Thyroid gland (tissue), 4 donors: ENCODE measurements around the gene CERK.

Source experiments
- POLR2A ChIP-seq, 2 donors: fragments of 450-650 bp; IDR thresholded peaks; one replicate each; pipeline ENCODE4 v1.6.1; 2017; ENCODE audit warnings: antibody characterized with exemption in 2 of 2, mild to moderate bottlenecking in 2 of 2, moderate library complexity in 1 of 2
- TF ChIP-seq, protein P1 (sequence below), 6 experiments: fragments of 200-600 bp in 3 of 6; fragments of 450-650 bp in 3 of 6; sonication (generic) in 3 of 6; IDR thresholded peaks; one replicate each; pipeline ENCODE4 v1.5.1; 2016 to 2019; ENCODE audit warnings: antibody characterized with exemption in 6 of 6, mild to moderate bottlenecking in 2 of 6, inconsistent platforms in 1 of 6, moderate library complexity in 1 of 6

DNA sequence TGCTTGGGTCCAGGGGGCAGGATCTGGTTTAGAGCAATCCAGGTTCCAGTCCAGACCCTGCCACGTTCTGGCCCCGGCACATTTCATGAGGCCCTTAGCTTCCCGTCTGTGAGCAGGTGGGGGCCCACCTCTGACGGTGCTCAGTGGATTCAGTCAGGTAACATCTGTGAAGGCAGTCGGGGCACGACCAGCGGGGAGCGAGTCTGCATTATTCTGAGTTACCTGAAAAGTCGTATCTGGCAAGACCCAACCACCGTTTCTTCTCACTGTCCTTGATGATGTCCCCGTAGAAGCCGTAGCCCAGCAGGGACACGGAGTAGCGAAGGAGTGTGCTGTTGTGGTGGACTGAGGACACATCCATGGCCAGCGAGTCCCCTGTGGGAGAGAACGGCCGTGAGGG, 39.0 kb downstream of the CERK start:
- TF ChIP-seq, protein P1, sequence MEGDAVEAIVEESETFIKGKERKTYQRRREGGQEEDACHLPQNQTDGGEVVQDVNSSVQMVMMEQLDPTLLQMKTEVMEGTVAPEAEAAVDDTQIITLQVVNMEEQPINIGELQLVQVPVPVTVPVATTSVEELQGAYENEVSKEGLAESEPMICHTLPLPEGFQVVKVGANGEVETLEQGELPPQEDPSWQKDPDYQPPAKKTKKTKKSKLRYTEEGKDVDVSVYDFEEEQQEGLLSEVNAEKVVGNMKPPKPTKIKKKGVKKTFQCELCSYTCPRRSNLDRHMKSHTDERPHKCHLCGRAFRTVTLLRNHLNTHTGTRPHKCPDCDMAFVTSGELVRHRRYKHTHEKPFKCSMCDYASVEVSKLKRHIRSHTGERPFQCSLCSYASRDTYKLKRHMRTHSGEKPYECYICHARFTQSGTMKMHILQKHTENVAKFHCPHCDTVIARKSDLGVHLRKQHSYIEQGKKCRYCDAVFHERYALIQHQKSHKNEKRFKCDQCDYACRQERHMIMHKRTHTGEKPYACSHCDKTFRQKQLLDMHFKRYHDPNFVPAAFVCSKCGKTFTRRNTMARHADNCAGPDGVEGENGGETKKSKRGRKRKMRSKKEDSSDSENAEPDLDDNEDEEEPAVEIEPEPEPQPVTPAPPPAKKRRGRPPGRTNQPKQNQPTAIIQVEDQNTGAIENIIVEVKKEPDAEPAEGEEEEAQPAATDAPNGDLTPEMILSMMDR (IDR thresholded peaks at IDR 0.05), result no peak
- no peak for TF ChIP-seq POLR2A (IDR thresholded peaks at IDR 0.05)
